Adrenal gland (tissue), 12 donors: ENCODE measurements around the gene CACNG6. TPM values are rescaled to one million over a fixed set of nuclear protein-coding genes. Genes with fewer than 3 reads are reported as not detected.

ENCODE experiments used
- DNase-seq, 7 donors: peaks; one replicate each; pipeline ENCODE4 v3.0.0-alpha.2; 2019 to 2020
- H3K27ac ChIP-seq, 5 donors: fragments of 200-600 bp; sonication (generic) in 4 of 5; 1 replicate in 3 of 5; 2 replicates in 2 of 5; pipeline versions ENCODE4 v1.5.1 to v1.8.0; 2016 to 2020; ENCODE audit warnings: mild to moderate bottlenecking in 1 of 5
- H3K27me3 ChIP-seq: fragments of 200-600 bp; 2 replicates; pipeline ENCODE4 v1.8.0; 2021
- H3K36me3 ChIP-seq, 2 donors: fragments of 200-600 bp; replicated peaks in 1 of 2; 1 replicate in 1 of 2; 2 replicates in 1 of 2; pipeline versions ENCODE4 v1.5.1 to v1.8.0; 2018 to 2022
- H3K4me1 ChIP-seq, 2 donors: fragments of 200-600 bp; replicated peaks in 1 of 2; 1 replicate in 1 of 2; 2 replicates in 1 of 2; pipeline versions ENCODE4 v1.5.1 to v1.8.0; 2018 to 2021
- H3K4me3 ChIP-seq, 4 donors: fragments of 200-600 bp; sonication (generic) in 3 of 4; one replicate each; pipeline ENCODE4 v1.5.1; 2016 to 2018
- H3K9me3 ChIP-seq, 3 donors: fragments of 200-600 bp; sonication (generic) in 1 of 3; replicated peaks in 1 of 3; 1 replicate in 2 of 3; 2 replicates in 1 of 3; pipeline versions ENCODE4 v1.5.1 to v1.8.0; 2016 to 2021
- POLR2A ChIP-seq, 2 donors: fragments of 450-650 bp; IDR thresholded peaks; one replicate each; pipeline ENCODE4 v1.6.1; 2017; ENCODE audit warnings: antibody characterized with exemption in 2 of 2, mild to moderate bottlenecking in 2 of 2, moderate library complexity in 1 of 2
- WGBS, 4 donors: extraction: QIAGEN DNeasy Blood & Tissue Kit in 2 of 4; methylation state at CpG; one replicate each; pipeline versions ENCODE4 v1.1.5 to v1.1.7; 2013 to 2017; 5-methylcytosine and 5-hydroxymethylcytosine counted together
- intact Hi-C, 2 donors: fragments of 100-400 bp; cut with DNase I; formaldehyde crosslinking; loops; one replicate each; pipeline versions ENCODE4 v1.14.1 to v1.15.0; 2022 to 2023
- polyA plus RNA-seq, 3 donors: library from polyadenylated mRNA; stranded (reverse); fragments of 200-250 nt in 2 of 3; fragments of 350-450 nt in 1 of 3; fragmentation: Illumina TruSeq in 1 of 3; extraction: RNeasy Lipid Tissue Mini Kit (QIAGEN cat#74804) in 1 of 3; gene quantifications; one replicate each; pipeline ENCODE4 v1.2.3, GENCODE V29; 2013 to 2014
- total RNA-seq, 9 donors: library from RNA; depleted of rRNA in 4 of 9; stranded (reverse); fragments of >200 nt in 4 of 9; fragments of 120-200 nt in 1 of 9; fragmentation: NEBNext Ultra II Directional in 1 of 9; extraction: Animal tissue kit (Norgen Biotek cat#: 25700) in 1 of 9; gene quantifications; one replicate each; pipeline versions ENCODE4 v1.1.0 to v1.2.4, GENCODE V29; 2013 to 2023
- TF ChIP-seq, protein P1 (sequence below), 6 experiments: fragments of 450-650 bp in 4 of 6; fragments of 200-600 bp in 2 of 6; sonication (generic) in 1 of 6; IDR thresholded peaks; 1 replicate in 5 of 6; 2 replicates in 1 of 6; pipeline versions ENCODE4 v1.5.1 to v1.8.0; 2016 to 2021; ENCODE audit warnings: antibody characterized with exemption in 6 of 6, mild to moderate bottlenecking in 2 of 6, moderate library complexity in 1 of 6
- donor health status: healthy with polysubstance abuse.
- donor health status: Bipolar disorder and iron deficiency.
- donor health status: DM: yes; HTN: yes; CAD: no.
- donor health status: DM: no; HTN: no; CAD: no.
- donor health status: DM: no; HTN: no; CAD: no.
- donor health status: DM: yes; HTN: yes; CAD: no.

CACNG6 gene
- total and polyA plus RNA-seq, 12 donors: not detected

DNA sequence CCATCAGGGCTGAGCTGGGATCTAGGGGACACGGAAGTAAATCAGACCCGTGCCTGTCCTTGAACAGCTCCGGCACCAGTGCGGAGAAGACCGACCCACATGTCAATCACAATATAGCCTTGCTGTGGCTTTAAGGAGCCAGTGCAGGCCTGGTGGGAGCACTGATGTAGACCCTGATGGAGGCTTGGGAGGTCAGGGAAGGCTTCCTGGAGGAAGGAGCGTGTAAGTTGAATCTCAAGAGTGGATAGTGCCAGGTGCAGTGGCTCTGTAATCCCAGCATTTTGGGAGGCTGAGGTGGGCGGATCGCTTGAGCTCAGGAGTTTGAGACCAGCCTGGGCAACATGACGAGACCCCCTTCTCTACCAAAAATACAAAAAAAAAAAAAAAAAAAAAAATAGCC, 39.5 kb upstream of the CACNG6 start:
- H3K9me3 ChIP-seq: no peaks in the 10 kb centered on the region
- 68 to 74% (median 70%) methylated on average over 9 of the region's 9 CpGs for WGBS, 4 donors

DNA sequence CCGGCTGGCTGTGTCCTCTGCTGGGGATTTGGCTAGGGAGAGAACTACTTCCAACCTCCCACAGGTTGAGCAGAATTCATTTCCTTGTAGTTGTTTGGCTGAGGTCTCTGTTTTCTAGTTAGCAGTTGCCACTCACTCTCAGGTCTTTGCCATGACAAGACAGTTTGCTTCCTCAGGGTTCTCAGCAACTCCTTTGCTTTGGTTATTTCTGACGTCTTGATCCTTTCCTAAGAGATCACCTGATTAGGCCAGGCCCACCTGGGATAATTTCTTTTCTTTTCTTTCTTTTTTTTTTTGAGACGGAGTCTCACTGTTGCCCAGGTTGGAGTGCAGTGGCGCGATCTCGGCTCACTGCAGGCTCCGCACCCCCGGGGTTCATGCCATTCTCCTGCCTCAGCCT, 38.1 kb upstream of the CACNG6 start:
- DNase-seq: no peak
- Histone ChIP-seq H3K27me3 (peaks cover 9% of the 10 kb centered on the region), H3K27ac (no peak overlapping the region), H3K9me3 (no peaks in the 10 kb centered on the region), H3K4me3 (no peak overlapping the region), H3K36me3 (no peaks in the 10 kb centered on the region), H3K4me1 (no peaks in the 10 kb centered on the region)
- intact Hi-C loops: no loop called here
- no peak for TF ChIP-seq POLR2A (IDR thresholded peaks at IDR 0.05)
- TF ChIP-seq, protein P1, sequence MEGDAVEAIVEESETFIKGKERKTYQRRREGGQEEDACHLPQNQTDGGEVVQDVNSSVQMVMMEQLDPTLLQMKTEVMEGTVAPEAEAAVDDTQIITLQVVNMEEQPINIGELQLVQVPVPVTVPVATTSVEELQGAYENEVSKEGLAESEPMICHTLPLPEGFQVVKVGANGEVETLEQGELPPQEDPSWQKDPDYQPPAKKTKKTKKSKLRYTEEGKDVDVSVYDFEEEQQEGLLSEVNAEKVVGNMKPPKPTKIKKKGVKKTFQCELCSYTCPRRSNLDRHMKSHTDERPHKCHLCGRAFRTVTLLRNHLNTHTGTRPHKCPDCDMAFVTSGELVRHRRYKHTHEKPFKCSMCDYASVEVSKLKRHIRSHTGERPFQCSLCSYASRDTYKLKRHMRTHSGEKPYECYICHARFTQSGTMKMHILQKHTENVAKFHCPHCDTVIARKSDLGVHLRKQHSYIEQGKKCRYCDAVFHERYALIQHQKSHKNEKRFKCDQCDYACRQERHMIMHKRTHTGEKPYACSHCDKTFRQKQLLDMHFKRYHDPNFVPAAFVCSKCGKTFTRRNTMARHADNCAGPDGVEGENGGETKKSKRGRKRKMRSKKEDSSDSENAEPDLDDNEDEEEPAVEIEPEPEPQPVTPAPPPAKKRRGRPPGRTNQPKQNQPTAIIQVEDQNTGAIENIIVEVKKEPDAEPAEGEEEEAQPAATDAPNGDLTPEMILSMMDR (IDR thresholded peaks at IDR 0.05): no peak
- 80 to 86% (median 81%) methylated on average over 7 to 8 of the region's 8 CpGs for WGBS, 4 donors

More for the DNA sequence above, 39.5 kb upstream of the CACNG6 start:
- no peak overlapping the region for H3K27ac ChIP-seq
- H3K4me1 ChIP-seq: no peaks in the 10 kb centered on the region
- peaks cover 17% of the 10 kb centered on the region for H3K27me3 ChIP-seq
- intact Hi-C loops: no loop called here
- H3K36me3 ChIP-seq: no peaks in the 10 kb centered on the region
- no peak overlapping the region for H3K4me3 ChIP-seq
- no peak for DNase-seq
- TF ChIP-seq, protein P1 (IDR thresholded peaks at IDR 0.05): no peak
- no peak for TF ChIP-seq POLR2A (IDR thresholded peaks at IDR 0.05)

DNA sequence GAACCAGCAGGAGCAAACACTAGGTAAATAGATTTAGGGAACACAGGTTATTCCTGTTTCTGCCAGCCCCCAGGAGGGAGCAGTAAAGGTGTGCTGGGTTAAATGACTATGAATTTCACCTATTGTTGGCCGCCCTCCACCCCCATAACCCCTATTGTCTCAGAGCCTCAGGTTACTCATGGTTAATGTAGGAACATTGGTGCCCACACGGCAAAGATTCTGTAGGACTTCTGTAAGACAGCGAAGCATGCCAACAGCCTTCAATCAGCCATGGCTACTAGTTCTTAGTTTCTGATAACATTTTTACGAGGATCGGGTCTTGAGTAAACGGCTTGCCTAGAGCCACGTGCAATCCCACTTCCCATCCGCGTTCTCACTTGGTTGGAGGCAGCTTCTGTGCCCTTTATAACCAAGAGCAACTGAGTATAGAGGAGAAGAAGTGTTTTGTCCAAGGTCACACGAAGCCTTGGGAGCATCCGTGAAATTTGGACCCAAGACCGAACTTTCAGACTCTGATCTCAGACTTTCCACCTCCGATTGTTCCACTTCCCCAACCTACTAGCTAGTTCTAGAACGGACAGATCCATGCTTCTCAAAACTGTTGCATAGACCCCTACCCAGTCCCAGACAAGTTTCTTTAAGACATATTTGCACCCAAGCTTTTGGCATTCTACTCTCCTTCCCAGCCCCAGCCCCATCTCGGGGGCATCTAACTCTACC, 33.8 kb upstream of the CACNG6 start:
- TF ChIP-seq POLR2A (IDR thresholded peaks at IDR 0.05): no peak
- TF ChIP-seq, protein P1 (IDR thresholded peaks at IDR 0.05): no peak
- intact Hi-C loops: no loop called here
- Histone ChIP-seq H3K36me3 (no peaks in the 10 kb centered on the region), H3K27ac (no peak overlapping the region), H3K9me3 (no peaks in the 10 kb centered on the region), H3K4me3 (no peak overlapping the region), H3K27me3 (peaks cover 22% of the 10 kb centered on the region), H3K4me1 (no peaks in the 10 kb centered on the region)
- 1 to 5% (median 1%) methylated on average over 14 to 15 of the region's 15 CpGs for WGBS, 4 donors
- no peak for DNase-seq

DNA sequence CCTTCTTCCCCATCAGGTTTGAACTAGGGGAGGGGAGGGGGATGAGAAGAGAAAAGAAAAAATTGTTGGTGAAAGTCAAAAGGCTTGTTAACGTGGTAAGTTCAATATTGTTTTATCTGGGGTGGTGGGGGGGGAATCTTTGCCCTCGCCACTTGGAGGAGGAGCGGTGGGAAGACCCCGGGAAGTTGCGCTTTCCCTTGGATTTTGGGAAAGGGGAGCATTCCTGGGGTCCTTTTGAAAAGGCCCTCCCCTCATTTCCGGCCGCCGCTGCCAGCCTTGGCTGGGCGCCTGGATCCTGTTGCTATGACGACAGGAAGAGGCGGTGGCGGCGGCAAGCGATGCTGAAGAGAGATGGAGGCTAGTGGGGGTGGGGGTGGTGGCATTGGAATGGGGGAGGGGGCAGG, 33.3 kb upstream of the CACNG6 start:
- no peaks in the 10 kb centered on the region for H3K36me3 ChIP-seq
- H3K27ac ChIP-seq: no peak overlapping the region
- TF ChIP-seq, protein P1 (IDR thresholded peaks at IDR 0.05): no peak
- no peak for TF ChIP-seq POLR2A (IDR thresholded peaks at IDR 0.05)
- H3K4me3 ChIP-seq: no peak overlapping the region
- no peaks in the 10 kb centered on the region for H3K9me3 ChIP-seq
- H3K4me1 ChIP-seq: no peaks in the 10 kb centered on the region
- DNase-seq: no peak
- 1 to 8% (median 5%) methylated on average over 6 to 14 of the region's 14 CpGs for WGBS, 4 donors
- H3K27me3 ChIP-seq: peaks cover 23% of the 10 kb centered on the region
- intact Hi-C loops: no loop called here
